A673 (cell line): ENCODE results near the gene DOCK1. TPM values are rescaled to one million over a fixed set of nuclear protein-coding genes. Genes with fewer than 3 reads are reported as not detected.

Source experiments
- BruUV-seq: library from RNA; stranded (reverse); fragments of 400-500 nt; replicated peaks from 2 replicates; lab custom pipeline; 2021; lab: Mats Ljungman, UMichigan
- CTCF ChIA-PET: fragments of 300-600 bp; sonication (Branson Sonifier 250); formaldehyde crosslinking; loops from one replicate; lab custom pipeline; 2022; ENCODE audit warnings: antibody characterized with exemption; lab: Charles Lee
- POLR2A ChIA-PET: fragments of 300-600 bp; sonication (Branson Sonifier 250); formaldehyde crosslinking; loops from one replicate; lab custom pipeline; 2022; ENCODE audit warnings: antibody characterized with exemption; ENCODE audit not compliant: low non-redundant PET; lab: Charles Lee
- DNase-seq: peaks from one replicate; pipeline ENCODE4 v3.0.0-alpha.2; 2015; ENCODE audit warnings: low spot score
- H3K27ac ChIP-seq: fragments of 200-600 bp; sonication (generic); 2 replicates; pipeline ENCODE4 v1.5.1; 2016; ENCODE audit warnings: mixed run types, low read depth, mild to moderate bottlenecking, mixed read lengths, antibody characterized with exemption, low read length; ENCODE audit not compliant: poor library complexity, severe bottlenecking
- H3K27me3 ChIP-seq: fragments of 200-600 bp; sonication (generic); replicated peaks from 2 replicates; pipeline ENCODE4 v1.6.1; 2017; ENCODE audit warnings: mixed run types, low read depth, mild to moderate bottlenecking, mixed read lengths, antibody characterized with exemption, low read length; ENCODE audit not compliant: insufficient read depth, poor library complexity
- H3K36me3 ChIP-seq: fragments of 200-600 bp; sonication (generic); 2 replicates; pipeline ENCODE4 v1.6.1; 2016; ENCODE audit warnings: mixed run types, mild to moderate bottlenecking, mixed read lengths, antibody characterized with exemption, low read length; ENCODE audit not compliant: insufficient read depth, poor library complexity, severe bottlenecking
- H3K4me1 ChIP-seq: fragments of 200-600 bp; sonication (generic); 2 replicates; pipeline ENCODE4 v1.6.1; 2017; ENCODE audit warnings: mixed run types, mild to moderate bottlenecking, mixed read lengths, antibody characterized with exemption, low read length; ENCODE audit not compliant: insufficient read depth, poor library complexity, severe bottlenecking
- H3K4me3 ChIP-seq: fragments of 200-600 bp; sonication (generic); 2 replicates; pipeline ENCODE4 v1.5.1; 2016; ENCODE audit warnings: low read depth, mixed run types, mild to moderate bottlenecking, mixed read lengths, low read length; ENCODE audit not compliant: poor library complexity, severe bottlenecking
- H3K9me3 ChIP-seq: fragments of 200-600 bp; sonication (generic); 2 replicates; pipeline ENCODE4 v1.6.1; 2016; ENCODE audit warnings: mixed run types, low read depth, mild to moderate bottlenecking, mixed read lengths, antibody characterized with exemption, low read length; ENCODE audit not compliant: poor library complexity, severe bottlenecking
- CTCF ChIP-seq: fragments of 300-800, 200-600 bp; sonication (generic); conservative IDR thresholded peaks from 2 replicates; pipeline ENCODE4 v1.5.1; 2017; ENCODE audit warnings: low read depth, mild to moderate bottlenecking, antibody characterized with exemption, low read length, moderate library complexity, mixed read lengths
- EZH2 ChIP-seq: fragments of 200-600 bp; sonication (generic); IDR thresholded peaks from 2 replicates; pipeline ENCODE4 v1.6.1; 2017; ENCODE audit warnings: borderline replicate concordance, low read depth, mild to moderate bottlenecking, mixed read lengths, antibody characterized with exemption, low read length; ENCODE audit not compliant: poor library complexity, severe bottlenecking
- intact Hi-C: fragments of 100-400 bp; cut with micrococcal nuclease; formaldehyde crosslinking; loops from one replicate; pipeline ENCODE4 v1.10.0; 2022; ENCODE audit not compliant: unreplicated experiment
- total RNA-seq: library from RNA; stranded (reverse); gene quantifications from 2 replicates; pipeline ENCODE4 v1.2.3, GENCODE V29; 2021

DOCK1 gene
- total RNA-seq, 1 experiment from 2014 or later, result 30.7 TPM

- TF ChIP-seq CTCF (no peak), EZH2 (no peak)
- Histone ChIP-seq H3K4me1 (no peaks in the 10 kb centered on the region), H3K27ac (no peak overlapping the region), H3K9me3 (no peaks in the 10 kb centered on the region), H3K36me3 (no peaks in the 10 kb centered on the region), H3K4me3 (no peak overlapping the region), H3K27me3 (no peaks in the 10 kb centered on the region)
- ChIA-PET CTCF (no interaction called here), POLR2A (no interaction called here)
- intact Hi-C loops, result no loop called here
- no peak for DNase-seq
- BruUV-seq, result no TSS peak
Measured at GRCh38 chr10:127372361-127372760, 467.1 kb downstream of the DOCK1 start.

GRCh38 chr10:127374074-127374680, 468.9 kb downstream of the DOCK1 start:
- Histone ChIP-seq H3K4me3 (no peak overlapping the region), H3K9me3 (no peaks in the 10 kb centered on the region), H3K27me3 (no peaks in the 10 kb centered on the region), H3K4me1 (no peaks in the 10 kb centered on the region), H3K27ac (no peak overlapping the region), H3K36me3 (no peaks in the 10 kb centered on the region)
- ChIA-PET POLR2A (no interaction called here), CTCF (no interaction called here)
- BruUV-seq, result no TSS peak
- intact Hi-C loops, result no loop called here
- TF ChIP-seq CTCF (no peak), EZH2 (no peak)
- no peak for DNase-seq

- ChIA-PET CTCF (no interaction called here), POLR2A (no interaction called here)
- Histone ChIP-seq H3K9me3 (no peaks in the 10 kb centered on the region), H3K27me3 (no peaks in the 10 kb centered on the region), H3K4me3 (no peak overlapping the region), H3K4me1 (no peaks in the 10 kb centered on the region), H3K36me3 (no peaks in the 10 kb centered on the region), H3K27ac (no peak overlapping the region)
- no TSS peak for BruUV-seq
- no peak for TF ChIP-seq CTCF
- no peak for TF ChIP-seq EZH2
- no peak for DNase-seq
- intact Hi-C loops, result no loop called here
Measured at GRCh38 chr10:127374901-127375300, 469.7 kb downstream of the DOCK1 start.
